ENCODE measurements around the gene JARID2.

The JARID2 gene

GRCh38 chr6:15569035-15569995, 323.4 kb downstream of the JARID2 start:
- DNase-seq (ENCODE audit: low read depth, low spot score): no peak

GRCh38 chr6:15570171-15570570, 324.3 kb downstream of the JARID2 start:
- no peak for DNase-seq (ENCODE audit: low read depth, low spot score)
